ENCODE measurements around the gene THRA.

Gene THRA

GRCh38 chr17:40026816-40027613 lies 35.8 kb upstream of the THRA start:
- DNase-seq (ENCODE audit: low spot score) = peak; percentile 69

GRCh38 chr17:40027614-40028012 lies 35.2 kb upstream of the THRA start:
- DNase-seq (ENCODE audit: low spot score) = no peak

GRCh38 chr17:40028595-40028994 lies 34.2 kb upstream of the THRA start:
- no peak for DNase-seq (ENCODE audit: low spot score)

- no peak for DNase-seq (ENCODE audit: low spot score)
Measured at GRCh38 chr17:40031706-40032105, 31.1 kb upstream of the THRA start.

GRCh38 chr17:40032322-40033320 lies 30.1 kb upstream of the THRA start:
- no peak for DNase-seq (ENCODE audit: low spot score)

- no peak for DNase-seq (ENCODE audit: low spot score)
Measured at GRCh38 chr17:40033339-40033738, 29.4 kb upstream of the THRA start.

GRCh38 chr17:40034426-40035161 lies 28.2 kb upstream of the THRA start:
- DNase-seq (ENCODE audit: low spot score) = no peak

GRCh38 chr17:40035162-40035559 lies 27.6 kb upstream of the THRA start:
- DNase-seq (ENCODE audit: low spot score) = peak; percentile 69

- DNase-seq (ENCODE audit: low spot score) = peak; percentile 51
Measured at GRCh38 chr17:40038882-40039513, 23.8 kb upstream of the THRA start.

- DNase-seq (ENCODE audit: low spot score) = no peak
Measured at GRCh38 chr17:40041196-40041595, 21.6 kb upstream of the THRA start.

- no peak for DNase-seq (ENCODE audit: low spot score)
Measured at GRCh38 chr17:40056379-40057015, 6.3 kb upstream of the THRA start.

- no peak for DNase-seq (ENCODE audit: low spot score)
Measured at GRCh38 chr17:40058186-40058784, 4.5 kb upstream of the THRA start.

GRCh38 chr17:40058865-40059264 lies 3.9 kb upstream of the THRA start:
- no peak for DNase-seq (ENCODE audit: low spot score)

GRCh38 chr17:40059729-40060475 lies 2.9 kb upstream of the THRA start:
- DNase-seq (ENCODE audit: low spot score) = no peak

GRCh38 chr17:40060887-40061608 lies 1.7 kb upstream of the THRA start:
- no peak for DNase-seq (ENCODE audit: low spot score)

GRCh38 chr17:40061609-40062038 lies 1.1 kb upstream of the THRA start:
- DNase-seq (ENCODE audit: low spot score) = no peak

GRCh38 chr17:40063187-40063771 lies 514 bp downstream of the THRA start:
- no peak for DNase-seq (ENCODE audit: low spot score)

GRCh38 chr17:40063901-40064531 lies 1.3 kb downstream of the THRA start:
- DNase-seq (ENCODE audit: low spot score) = no peak
